NCI-H446 treated with DMSO at 0.1 percent for 48 hours (cell line): ENCODE results near the gene MTA2.
A peak's percentile ranks its signal among the peaks of the same experiment; 100 is the strongest.
"Not testable (repeated sequence)": the region's sequence is repeated elsewhere in the genome, so short reads cannot be mapped to it uniquely, and the experiment has no call there.

Experiments used
- DNase-seq: peaks from one replicate; lab custom pipeline; 2025; lab: John Stamatoyannopoulos, UW

MTA2 gene

GRCh38 chr11:62601372-62602140 is at the start of gene MTA2:
MTA2 (minus strand) TSS chr11:62601865; CDS start chr11:62601450, 415 bp downstream.
- DNase-seq: peak; percentile 98

- DNase-seq: not testable (repeated sequence)
Observed at GRCh38 chr11:62650283-62650682, 48.6 kb upstream of the MTA2 start.

DNA sequence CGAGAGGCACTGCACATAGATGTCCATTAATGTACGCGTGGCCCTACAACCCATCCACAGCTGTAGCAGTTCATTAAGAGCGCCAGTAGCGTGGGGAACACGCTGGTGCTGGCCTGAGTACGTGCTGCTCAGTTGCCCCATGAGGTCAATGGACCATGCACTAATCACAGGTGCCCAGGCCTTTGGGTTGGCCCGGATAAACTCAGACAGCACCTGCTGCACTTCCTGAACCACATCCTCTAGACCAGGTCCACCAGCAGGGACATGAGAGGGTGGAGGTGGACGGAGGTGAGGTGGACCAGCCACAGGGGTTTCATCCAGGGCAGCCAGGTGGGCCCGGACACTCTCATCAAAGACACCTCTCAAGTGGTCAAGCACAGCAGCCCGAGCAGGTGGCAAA is 47.8 kb upstream of the MTA2 start:
- DNase-seq: no peak

DNA sequence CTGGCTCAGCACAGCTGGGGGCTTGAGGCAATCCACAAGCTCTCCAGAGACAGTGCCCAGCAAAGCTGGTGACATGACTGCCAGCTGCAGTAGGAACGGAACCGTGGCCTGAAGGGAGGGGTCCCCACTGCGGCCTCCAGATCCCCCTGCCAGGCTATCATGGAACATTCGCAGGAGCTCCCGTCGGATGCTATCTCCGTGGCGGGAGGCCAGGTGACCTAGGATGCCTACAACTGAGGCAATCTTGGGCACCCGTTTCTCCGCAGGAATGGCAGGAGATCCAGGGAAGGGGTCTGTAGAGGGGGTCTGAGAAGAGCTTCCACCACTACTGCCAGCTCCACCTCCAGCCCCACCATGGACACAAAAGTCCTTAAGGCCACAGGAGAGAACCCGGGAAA is 47.3 kb upstream of the MTA2 start:
- no peak for DNase-seq

- DNase-seq: no peak
Observed at GRCh38 chr11:62648185-62648966, 46.7 kb upstream of the MTA2 start.

- DNase-seq: no peak
Observed at GRCh38 chr11:62647609-62648005, 45.9 kb upstream of the MTA2 start.

DNA sequence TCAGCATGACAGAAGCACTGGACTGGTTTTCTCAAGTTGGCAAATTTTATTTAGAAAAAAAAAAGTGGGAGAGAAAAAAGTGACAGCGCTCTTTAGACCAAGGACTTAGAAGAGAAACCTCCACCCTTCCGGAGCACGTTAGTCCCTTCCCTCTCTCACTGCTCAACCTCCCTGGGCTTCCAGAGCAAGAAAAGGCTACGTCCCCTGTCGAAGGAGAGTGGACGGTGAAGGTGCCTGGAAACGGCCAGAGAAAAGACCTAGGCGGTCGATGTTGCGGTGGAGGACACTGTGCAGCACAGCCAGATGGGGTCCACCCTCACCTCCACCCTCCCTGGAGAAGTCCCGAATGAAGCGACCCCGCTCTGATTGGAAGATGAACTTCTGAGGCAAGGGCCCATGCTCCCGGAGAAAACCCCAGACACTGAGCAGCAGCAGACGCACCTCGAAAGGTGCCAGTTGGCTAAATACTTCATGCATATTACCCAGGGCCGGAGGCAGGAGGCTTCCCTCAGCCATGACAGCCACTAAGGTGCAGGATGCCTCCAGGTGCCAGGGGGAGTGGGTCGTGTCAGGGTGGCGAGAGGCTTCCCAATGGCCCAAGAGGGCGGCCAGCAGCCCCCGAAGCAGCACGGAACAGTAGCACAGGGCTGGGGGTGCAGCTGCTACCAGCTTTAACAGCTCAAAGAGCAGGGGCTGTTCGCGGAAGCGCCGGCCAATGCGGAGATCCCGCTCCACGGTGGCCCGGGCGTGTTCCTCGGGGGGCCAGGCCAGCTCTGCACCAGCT is 45.4 kb upstream of the MTA2 start:
- DNase-seq: no peak

- peak; percentile 94 for DNase-seq
Observed at GRCh38 chr11:62645946-62646824, 44.5 kb upstream of the MTA2 start, which contains the start of gene GANAB. GANAB (minus strand) TSS chr11:62646613; CDS start chr11:62646599, 14 bp downstream.

DNA sequence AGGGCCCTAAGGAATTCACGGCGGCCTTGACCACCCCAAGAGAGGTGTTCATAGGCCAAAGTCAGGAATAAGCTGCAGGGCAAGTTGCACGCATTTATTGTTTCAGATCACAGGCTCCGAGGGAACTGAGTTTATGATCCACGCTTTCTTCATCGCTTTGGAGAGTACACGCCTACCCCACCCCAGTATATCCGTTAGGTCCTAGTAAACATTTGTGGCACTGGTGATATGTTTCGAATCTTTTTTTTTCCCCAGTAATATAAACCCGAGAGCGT is 43.9 kb upstream of the MTA2 start:
- DNase-seq: no peak

DNA sequence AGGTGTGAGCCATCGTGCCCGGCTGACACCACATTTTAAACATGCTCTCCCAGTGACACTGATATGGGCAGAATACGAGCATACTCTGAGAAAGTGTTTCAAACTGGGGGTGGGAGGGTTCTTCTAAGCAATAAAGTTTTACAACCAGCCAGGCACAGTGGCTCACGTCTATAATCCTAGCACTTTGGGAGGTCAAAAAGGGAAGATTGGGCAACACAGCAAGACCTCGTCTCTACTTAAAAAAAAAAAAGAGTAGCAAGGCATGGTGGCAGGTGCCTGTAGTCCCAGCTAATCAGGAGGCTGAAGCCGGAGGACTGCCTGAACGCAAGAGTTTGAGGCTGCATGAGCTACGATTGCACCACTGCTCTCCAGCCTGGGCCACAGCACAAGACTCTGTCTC is 42.6 kb upstream of the MTA2 start:
- DNase-seq: no peak

DNA sequence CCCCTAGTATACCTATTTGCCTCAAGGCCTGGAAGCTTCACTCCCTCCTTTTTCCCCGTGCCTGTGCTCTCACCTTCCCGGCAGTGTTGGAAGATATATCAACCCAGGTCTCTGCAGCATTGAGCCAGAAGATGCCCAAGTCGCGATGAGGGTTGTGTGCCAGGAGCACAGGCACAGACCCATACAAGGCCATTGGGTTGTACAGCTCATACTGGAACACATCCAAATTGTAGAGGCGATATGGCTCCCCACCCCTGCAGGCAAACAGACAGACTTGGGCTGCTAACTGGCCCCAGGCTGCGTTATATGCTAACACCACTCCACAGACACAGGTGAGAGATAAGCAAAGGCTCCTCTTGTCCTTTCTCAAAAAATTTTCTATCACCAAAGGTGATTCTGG is 30.8 kb upstream of the MTA2 start:
- DNase-seq: no peak

DNA sequence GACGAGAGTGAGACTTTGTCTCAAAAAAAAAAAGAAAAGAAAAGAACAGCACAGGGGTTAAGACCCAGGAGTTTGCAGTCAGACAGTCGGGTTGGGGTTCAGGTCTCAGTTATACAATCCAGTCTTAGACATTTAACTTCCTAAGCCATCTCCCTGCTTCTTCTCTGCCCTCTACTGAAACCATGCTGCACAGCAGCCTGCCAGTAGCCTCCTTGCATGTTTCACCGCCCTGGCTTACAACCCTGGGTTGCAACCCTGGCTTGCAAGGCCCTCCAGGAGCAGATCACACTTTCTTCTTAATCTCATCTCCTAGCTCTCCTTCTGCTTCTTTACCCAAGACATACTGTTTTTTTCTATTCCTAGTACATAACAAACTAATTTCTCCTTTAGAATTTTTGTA is 26.0 kb upstream of the MTA2 start:
- no peak for DNase-seq

GRCh38 chr11:62622476-62623089 is 20.9 kb upstream of the MTA2 start:
- no peak for DNase-seq

GRCh38 chr11:62621567-62622470 is 20.2 kb upstream of the MTA2 start, which contains the start of gene B3GAT3:
B3GAT3 (minus strand) TSS chr11:62621986; CDS start chr11:62621947, 39 bp downstream.
- DNase-seq: peak; percentile 97

- DNase-seq: no peak
Observed at GRCh38 chr11:62621027-62621566, 19.4 kb upstream of the MTA2 start.

- DNase-seq: not testable (repeated sequence)
Observed at GRCh38 chr11:62616957-62617356, 15.3 kb upstream of the MTA2 start.

DNA sequence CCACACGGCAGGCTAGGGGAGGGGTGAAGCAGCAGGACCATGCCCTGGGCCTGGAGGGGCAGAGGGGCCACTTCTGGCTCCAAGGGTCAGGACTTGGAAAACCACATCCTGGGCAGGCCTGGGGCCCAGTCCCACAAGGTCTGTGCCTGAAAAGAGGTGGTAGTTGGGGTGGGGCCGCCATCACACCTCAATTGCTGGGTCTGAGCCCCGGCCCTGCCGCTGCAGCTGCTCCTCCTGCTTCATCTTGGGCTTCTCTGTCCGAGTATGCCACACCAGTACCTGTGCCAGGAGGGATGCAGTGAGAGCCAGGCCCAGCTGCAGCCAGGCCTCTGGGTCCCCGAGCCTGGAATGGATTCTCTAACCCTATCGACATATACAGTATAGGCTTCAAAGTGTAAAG is 13.9 kb upstream of the MTA2 start:
- DNase-seq: no peak

DNA sequence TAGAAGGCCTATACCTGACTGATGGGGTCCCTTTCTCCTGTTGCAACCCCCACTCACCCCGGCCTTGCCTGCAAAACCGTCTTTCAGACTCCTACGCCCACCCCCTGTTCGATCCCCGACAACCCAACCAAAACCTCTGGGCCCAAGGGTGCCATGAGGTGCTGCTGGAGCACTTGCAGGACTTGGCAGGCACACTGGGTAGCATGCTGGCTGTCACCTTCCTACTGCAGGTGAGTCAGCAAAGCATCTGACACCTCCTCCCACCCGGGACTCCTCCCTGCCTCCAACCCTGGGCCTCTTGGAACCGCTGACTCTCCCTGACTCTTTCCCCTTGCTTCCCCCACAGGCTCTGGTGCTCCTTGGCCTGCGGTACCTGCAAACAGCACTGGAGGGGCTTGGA is 12.6 kb upstream of the MTA2 start:
- no peak for DNase-seq

DNA sequence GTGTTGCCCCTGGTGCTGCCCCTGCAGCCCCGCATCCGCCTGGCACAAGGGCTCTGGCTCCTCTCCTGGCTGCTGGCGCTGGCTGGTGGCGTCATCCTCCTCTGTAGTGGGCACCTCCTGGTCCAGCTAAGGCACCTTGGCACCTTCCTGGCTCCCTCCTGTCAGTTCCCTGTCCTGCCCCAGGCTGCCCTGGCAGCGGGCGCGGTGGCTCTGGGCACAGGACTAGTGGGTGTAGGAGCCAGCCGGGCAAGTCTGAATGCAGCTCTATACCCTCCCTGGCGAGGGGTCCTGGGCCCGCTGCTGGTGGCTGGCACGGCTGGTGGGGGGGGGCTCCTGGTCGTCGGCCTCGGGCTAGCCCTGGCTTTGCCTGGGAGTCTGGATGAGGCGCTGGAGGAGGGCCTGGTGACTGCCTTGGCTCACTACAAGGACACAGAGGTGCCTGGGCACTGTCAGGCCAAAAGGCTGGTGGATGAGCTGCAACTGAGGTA is 11.7 kb upstream of the MTA2 start:
- DNase-seq: no peak
